ENCODE results near the gene PHKA2.
A peak's percentile ranks its signal among the peaks of the same experiment; 100 is the strongest.

The PHKA2 gene

DNA sequence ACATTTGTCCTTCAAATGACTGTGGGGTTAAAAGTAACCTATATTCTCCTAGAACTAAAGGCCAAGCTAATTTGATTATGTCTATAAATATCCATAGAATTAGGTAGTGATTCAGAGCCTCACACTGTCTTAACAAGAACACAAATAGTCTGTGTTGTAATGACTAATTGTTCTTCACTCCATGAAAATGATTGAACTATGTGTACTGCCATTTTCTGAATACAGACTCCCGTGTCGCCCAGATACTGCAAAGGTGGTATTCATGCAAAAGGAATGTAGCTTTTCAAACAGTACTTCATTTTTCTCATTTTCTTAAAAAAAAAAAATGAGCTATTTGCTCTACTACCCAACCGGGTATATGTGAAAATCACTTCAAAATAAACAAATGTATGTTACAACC is 11.3 kb upstream of the PHKA2 start:
- H3K27me3 ChIP-seq (ENCODE audit: control insufficient read depth, insufficient read depth, low read length): no peaks in the 10 kb centered on the region
- no peak overlapping the region for H3K27ac ChIP-seq
- TF ChIP-seq, protein P1, sequence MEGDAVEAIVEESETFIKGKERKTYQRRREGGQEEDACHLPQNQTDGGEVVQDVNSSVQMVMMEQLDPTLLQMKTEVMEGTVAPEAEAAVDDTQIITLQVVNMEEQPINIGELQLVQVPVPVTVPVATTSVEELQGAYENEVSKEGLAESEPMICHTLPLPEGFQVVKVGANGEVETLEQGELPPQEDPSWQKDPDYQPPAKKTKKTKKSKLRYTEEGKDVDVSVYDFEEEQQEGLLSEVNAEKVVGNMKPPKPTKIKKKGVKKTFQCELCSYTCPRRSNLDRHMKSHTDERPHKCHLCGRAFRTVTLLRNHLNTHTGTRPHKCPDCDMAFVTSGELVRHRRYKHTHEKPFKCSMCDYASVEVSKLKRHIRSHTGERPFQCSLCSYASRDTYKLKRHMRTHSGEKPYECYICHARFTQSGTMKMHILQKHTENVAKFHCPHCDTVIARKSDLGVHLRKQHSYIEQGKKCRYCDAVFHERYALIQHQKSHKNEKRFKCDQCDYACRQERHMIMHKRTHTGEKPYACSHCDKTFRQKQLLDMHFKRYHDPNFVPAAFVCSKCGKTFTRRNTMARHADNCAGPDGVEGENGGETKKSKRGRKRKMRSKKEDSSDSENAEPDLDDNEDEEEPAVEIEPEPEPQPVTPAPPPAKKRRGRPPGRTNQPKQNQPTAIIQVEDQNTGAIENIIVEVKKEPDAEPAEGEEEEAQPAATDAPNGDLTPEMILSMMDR (IDR thresholded peaks at IDR 0.05): no peak
- H3K36me3 ChIP-seq (ENCODE audit: control insufficient read depth, insufficient read depth, low read length): no peaks in the 10 kb centered on the region
- H2AFZ ChIP-seq: no peak overlapping the region
- no peaks in the 10 kb centered on the region for H3K9me3 ChIP-seq (ENCODE audit: control insufficient read depth, low read length)
- no peak overlapping the region for H3K4me3 ChIP-seq (ENCODE audit: low read depth, low read length)
- no peaks in the 10 kb centered on the region for H3K79me2 ChIP-seq
- no peak overlapping the region for H3K9ac ChIP-seq
- H3K4me2 ChIP-seq (ENCODE audit: low read length): no peak overlapping the region
- H3K4me1 ChIP-seq: no peaks in the 10 kb centered on the region

DNA sequence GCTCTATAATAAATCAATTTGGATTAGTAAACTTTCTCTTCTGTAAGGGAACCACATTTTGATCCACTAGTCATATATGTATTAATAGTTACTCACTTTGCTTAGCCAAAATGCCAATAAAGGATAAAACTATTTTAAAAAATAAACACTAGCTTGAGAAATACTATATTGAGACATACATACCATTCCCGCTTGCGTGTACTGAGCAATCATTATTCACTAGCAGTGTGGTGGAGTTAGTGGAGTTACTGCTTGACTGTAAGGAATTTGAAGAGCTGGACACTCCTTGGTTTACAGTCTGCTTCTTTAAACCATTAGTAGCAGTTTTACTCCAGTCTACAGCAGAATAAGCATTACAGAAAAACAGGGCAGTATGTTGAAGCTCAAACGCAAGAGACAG is 10.8 kb upstream of the PHKA2 start:
- TF ChIP-seq, protein P1 (IDR thresholded peaks at IDR 0.05): no peak
- no peaks in the 10 kb centered on the region for H3K79me2 ChIP-seq
- no peak overlapping the region for H3K4me3 ChIP-seq (ENCODE audit: low read depth, low read length)
- no peak overlapping the region for H2AFZ ChIP-seq
- H3K9me3 ChIP-seq (ENCODE audit: control insufficient read depth, low read length): no peaks in the 10 kb centered on the region
- no peak overlapping the region for H3K9ac ChIP-seq
- H3K27ac ChIP-seq: no peak overlapping the region
- no peak overlapping the region for H3K4me2 ChIP-seq (ENCODE audit: low read length)
- H3K4me1 ChIP-seq: no peaks in the 10 kb centered on the region
- no peaks in the 10 kb centered on the region for H3K27me3 ChIP-seq (ENCODE audit: control insufficient read depth, insufficient read depth, low read length)
- no peaks in the 10 kb centered on the region for H3K36me3 ChIP-seq (ENCODE audit: control insufficient read depth, insufficient read depth, low read length)

DNA sequence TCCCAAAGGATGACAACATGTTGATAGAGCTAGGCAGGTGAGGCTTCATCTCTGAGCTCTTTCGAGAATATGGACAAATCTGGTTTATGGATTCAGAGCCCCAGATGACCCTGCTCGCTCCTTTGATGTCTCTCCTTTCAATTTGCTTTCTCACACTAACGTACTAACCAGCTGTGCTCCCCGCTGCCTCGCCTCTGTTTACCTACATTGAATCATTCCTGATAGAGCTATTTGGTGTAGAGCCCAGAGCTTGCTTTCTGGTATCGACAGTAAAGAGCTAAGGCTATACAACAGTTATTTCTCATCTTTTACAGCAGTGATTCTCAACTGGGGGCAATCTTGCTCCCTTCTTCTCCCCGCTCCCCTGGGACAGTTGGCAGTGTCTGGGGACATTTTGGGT is 8.9 kb upstream of the PHKA2 start:
- H3K79me2 ChIP-seq: no peaks in the 10 kb centered on the region
- no peak overlapping the region for H2AFZ ChIP-seq
- no peak overlapping the region for H3K4me3 ChIP-seq (ENCODE audit: low read depth, low read length)
- H3K9ac ChIP-seq: no peak overlapping the region
- TF ChIP-seq, protein P1 (IDR thresholded peaks at IDR 0.05): no peak
- no peaks in the 10 kb centered on the region for H3K36me3 ChIP-seq (ENCODE audit: control insufficient read depth, insufficient read depth, low read length)
- H3K27me3 ChIP-seq (ENCODE audit: control insufficient read depth, insufficient read depth, low read length): no peaks in the 10 kb centered on the region
- no peaks in the 10 kb centered on the region for H3K9me3 ChIP-seq (ENCODE audit: control insufficient read depth, low read length)
- H3K27ac ChIP-seq: no peak overlapping the region
- H3K4me2 ChIP-seq (ENCODE audit: low read length): no peak overlapping the region
- H3K4me1 ChIP-seq: no peaks in the 10 kb centered on the region

DNA sequence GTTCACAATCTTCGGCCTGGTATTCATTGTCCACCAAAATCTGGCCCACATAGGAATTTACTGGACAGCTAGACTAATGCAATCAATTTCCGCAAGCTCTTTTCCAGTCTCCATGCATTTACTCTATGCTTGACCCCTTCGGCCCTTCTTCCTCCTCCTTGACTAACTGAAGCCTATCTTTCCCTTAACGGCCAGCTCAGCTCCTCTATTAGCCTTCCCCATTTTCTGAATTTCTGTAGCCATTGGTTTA is 1.2 kb upstream of the PHKA2 start:
- Histone ChIP-seq H3K9ac (peak overlapping the region; percentile 76), H3K36me3 (ENCODE audit: control insufficient read depth, insufficient read depth, low read length) (no peaks in the 10 kb centered on the region), H3K27me3 (ENCODE audit: control insufficient read depth, insufficient read depth, low read length) (no peaks in the 10 kb centered on the region), H3K27ac (peak overlapping the region; percentile 90), H3K4me2 (ENCODE audit: low read length) (peak overlapping the region; percentile 64), H3K9me3 (ENCODE audit: control insufficient read depth, low read length) (no peaks in the 10 kb centered on the region), H3K4me1 (peaks cover 3% of the 10 kb centered on the region), H3K79me2 (peaks cover 3% of the 10 kb centered on the region), H2AFZ (peak overlapping the region; percentile 94), H3K4me3 (ENCODE audit: low read depth, low read length) (peak overlapping the region; percentile 77)
- TF ChIP-seq, protein P1 (IDR thresholded peaks at IDR 0.05): no peak

DNA sequence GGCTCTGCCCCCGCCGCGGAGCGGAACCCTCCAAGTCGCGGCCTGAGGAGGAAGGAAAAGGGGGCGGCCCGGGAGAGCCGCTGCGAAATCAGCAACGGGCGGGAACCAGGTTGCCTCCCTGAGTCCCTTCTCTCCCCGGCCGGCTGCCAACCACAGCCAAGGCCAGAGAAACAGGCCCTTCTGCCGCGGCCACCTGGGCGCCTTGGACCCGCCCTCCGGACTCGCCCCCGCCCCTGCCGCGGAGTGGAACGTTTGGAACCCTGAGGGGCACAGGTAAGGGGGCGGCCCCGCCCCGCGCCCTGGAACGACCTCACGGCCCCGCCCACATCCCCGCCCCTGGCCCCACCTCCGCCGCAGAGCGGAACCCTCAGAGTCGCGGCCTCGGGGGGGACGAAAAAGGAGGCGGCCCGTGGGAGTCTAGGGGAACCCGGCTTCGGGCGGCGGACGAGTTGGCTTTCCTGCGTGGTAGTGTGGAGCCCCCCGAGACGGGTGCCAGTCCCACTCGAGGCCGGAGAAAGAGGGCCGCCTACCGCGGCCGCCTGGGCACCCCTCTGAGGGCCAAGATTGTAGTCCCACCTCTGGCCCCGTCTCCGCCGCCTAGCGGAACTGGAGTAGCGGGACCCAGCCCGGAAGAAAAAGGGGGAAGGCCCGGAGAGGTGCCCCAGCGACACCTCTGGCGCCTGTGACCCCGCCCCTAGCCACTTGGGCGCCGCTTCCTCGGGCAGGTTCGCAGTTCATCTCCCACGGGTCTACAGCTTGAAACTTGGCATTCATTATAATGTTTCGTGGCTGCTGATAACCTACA is 669 bp upstream of the PHKA2 start:
- peak overlapping the region; percentile 76 for H3K9ac ChIP-seq
- TF ChIP-seq, protein P1 (IDR thresholded peaks at IDR 0.05): peak; percentile 62
- peaks cover 3% of the 10 kb centered on the region for H3K4me1 ChIP-seq
- peak overlapping the region; percentile 75 for H3K4me2 ChIP-seq (ENCODE audit: low read length)
- no peaks in the 10 kb centered on the region for H3K9me3 ChIP-seq (ENCODE audit: control insufficient read depth, low read length)
- H2AFZ ChIP-seq: peak overlapping the region; percentile 94
- H3K79me2 ChIP-seq: peaks cover 3% of the 10 kb centered on the region
- peak overlapping the region; percentile 90 for H3K27ac ChIP-seq
- no peaks in the 10 kb centered on the region for H3K36me3 ChIP-seq (ENCODE audit: control insufficient read depth, insufficient read depth, low read length)
- H3K27me3 ChIP-seq (ENCODE audit: control insufficient read depth, insufficient read depth, low read length): no peaks in the 10 kb centered on the region
- H3K4me3 ChIP-seq (ENCODE audit: low read depth, low read length): peak overlapping the region; percentile 77
